ENCODE data around the gene CTNNBL1.

The CTNNBL1 gene

DNA sequence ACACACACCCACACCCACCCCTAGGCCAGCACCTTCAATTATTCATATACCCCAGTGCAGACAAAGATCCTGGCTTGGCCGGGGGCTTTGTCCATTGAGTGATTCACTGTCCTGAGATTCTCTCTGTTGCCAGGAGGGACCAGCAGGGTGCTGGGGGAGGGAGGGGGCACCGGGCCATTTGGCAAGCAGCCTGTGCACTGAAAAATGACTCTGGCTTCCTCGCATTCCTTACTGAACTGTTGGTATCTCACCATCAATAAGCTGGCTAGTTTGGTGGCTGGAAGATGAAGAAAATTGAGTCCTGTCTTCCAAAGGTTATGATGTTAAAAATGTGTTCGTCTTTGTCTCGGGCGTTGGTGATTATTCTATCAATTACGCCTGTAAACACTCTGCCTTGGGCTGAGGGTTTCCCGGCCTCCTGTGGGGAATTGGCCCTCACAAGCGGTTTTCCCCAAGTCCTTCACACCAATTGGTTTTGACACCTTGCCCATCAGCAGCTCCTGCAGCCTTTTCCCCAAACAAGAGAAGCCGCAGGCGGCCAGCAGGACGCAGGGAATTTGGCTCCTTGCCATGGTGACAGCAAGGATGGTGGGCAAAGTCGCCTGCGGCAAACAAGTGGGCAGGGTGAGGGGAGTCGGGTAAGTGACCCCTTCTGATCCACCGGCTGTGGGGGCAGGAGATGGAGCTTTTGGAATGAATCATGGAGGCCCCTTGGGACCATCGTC lies 214.0 kb downstream of the CTNNBL1 start:
- TF ChIP-seq CTCF (IDR thresholded peaks at IDR 0.05; ENCODE audit: insufficient read depth, low read depth, low read length, missing control alignments), result no peak
- H3K4me3 ChIP-seq (ENCODE audit: low read length), result no peak overlapping the region
- peak; percentile 47 for DNase-seq (ENCODE audit: low read depth)

DNA sequence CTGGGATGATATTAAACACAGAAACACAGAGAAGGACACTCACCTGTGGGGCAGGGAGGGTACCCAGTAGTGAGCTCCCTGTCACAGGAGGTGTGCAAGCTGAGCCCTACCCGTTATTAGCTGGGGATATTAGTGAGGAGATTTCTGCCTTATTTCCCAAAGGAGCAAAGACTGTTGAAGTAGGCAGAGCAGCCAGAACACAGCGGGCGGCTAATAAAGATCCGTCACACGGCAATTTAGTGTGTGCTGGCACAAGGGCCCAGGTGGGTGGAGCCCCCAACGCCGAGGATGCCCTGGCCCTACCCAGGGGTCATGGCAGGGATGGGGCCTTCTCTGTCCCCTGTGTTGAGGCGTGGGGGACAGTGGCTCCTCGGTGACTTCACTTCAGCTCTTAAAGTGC lies 217.4 kb downstream of the CTNNBL1 start:
- H3K4me3 ChIP-seq (ENCODE audit: low read length), result no peak overlapping the region
- no peak for DNase-seq (ENCODE audit: low read depth)
- TF ChIP-seq CTCF (IDR thresholded peaks at IDR 0.05; ENCODE audit: insufficient read depth, low read depth, low read length, missing control alignments), result no peak

DNA sequence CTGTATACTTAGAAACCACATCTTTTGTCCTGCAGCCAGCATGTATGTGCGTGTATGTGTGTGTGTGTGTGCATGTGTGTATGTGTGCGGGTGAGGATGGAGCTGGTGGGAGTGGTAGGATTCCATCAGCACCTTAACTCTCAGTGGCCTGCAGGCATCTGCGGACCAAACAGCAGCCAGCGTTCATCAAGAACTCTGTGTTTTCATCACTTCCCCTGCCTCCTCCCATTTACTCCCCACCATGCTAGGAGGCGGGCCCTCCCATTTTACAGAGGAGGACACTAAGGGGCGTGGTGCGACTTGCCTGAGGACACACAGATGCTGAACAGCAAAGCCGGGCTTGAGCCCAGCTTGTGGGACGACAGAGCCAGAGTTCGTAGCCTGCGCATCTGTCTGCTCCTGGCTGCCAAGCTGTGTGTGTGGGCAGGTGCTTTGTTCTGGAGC lies 218.0 kb downstream of the CTNNBL1 start:
- DNase-seq (ENCODE audit: low read depth), result peak; percentile 45
- no peak overlapping the region for H3K4me3 ChIP-seq (ENCODE audit: low read length)
- TF ChIP-seq CTCF (IDR thresholded peaks at IDR 0.05; ENCODE audit: insufficient read depth, low read depth, low read length, missing control alignments), result no peak

DNA sequence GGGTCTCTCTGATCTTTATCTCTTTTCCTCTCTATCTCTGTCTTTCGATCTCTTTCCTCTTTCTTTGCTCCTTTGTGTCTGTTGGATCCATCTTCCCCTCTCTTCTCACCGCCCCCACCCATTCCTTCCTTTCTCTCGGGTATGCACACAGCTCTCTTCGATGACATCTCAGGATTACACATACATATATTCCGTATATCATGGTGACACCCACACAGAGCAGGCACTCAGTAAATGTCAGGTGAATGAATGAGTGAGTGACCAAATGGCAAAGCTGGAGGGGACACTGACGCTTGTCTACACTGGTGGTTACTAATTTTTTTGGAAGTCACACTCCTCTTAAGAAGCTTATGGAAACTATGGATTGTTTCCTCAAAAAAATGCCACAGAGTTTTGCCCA lies 219.0 kb downstream of the CTNNBL1 start:
- H3K4me3 ChIP-seq (ENCODE audit: low read length), result no peak overlapping the region
- no peak for TF ChIP-seq CTCF (IDR thresholded peaks at IDR 0.05; ENCODE audit: insufficient read depth, low read depth, low read length, missing control alignments)
- no peak for DNase-seq (ENCODE audit: low read depth)

DNA sequence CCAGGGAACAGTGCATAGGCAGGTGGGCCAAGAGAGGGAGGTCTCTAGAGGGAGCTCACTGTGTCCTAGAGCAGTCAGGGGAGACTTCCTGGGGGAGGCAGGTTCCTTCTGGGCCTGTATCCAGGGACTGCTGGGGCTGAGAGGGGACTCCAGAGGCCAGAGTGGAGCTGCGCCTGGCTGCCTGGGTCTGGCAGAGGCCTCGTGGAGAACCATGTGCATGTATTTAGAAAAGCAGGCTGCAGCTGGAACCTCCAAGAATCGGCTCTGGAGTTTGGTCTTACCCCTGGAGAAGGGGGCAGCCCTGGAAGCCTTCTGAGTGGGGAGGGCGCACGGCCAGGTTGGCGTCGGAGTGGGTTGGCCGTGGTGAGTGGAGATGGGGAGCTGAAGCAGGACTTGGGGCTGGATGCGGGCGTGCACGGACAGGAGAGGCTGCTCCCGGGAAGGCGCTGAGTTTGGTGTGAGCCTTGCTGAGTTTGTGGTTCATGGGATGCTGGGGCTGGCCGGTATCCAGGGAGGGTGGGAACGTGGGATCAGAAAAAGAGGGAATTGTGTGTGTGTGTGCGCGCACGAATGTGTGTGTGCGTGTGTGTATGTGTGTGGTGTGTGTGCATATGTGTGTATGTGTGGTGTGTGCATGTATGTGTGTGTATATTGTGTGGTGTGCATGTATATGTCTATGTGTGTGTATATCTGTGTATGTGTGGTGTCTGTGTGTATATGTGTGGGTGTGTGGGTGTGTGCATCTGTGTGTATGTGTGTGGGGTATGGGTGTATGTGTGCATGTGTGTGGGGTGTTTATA lies 219.9 kb downstream of the CTNNBL1 start:
- no peak overlapping the region for H3K4me3 ChIP-seq (ENCODE audit: low read length)
- no peak for TF ChIP-seq CTCF (IDR thresholded peaks at IDR 0.05; ENCODE audit: insufficient read depth, low read depth, low read length, missing control alignments)
- DNase-seq (ENCODE audit: low read depth), result peak; percentile 40

DNA sequence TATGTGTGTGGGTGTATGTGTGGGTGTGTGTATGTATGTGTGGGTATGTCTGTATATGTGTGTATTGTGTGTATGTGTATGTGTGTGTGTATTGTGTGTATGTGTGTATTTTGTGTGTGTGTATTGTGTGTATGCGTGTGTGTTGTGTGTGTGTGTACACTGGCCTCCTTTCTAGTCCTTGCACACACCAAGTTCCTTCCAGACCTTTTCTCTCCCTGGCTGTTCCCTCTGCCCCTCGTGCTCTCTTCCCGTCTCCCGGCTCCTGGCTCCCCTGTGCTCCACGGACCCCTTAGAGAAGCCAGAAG lies 220.5 kb downstream of the CTNNBL1 start:
- no peak overlapping the region for H3K4me3 ChIP-seq (ENCODE audit: low read length)
- no peak for DNase-seq (ENCODE audit: low read depth)
- TF ChIP-seq CTCF (IDR thresholded peaks at IDR 0.05; ENCODE audit: insufficient read depth, low read depth, low read length, missing control alignments), result no peak
